Dermis lymphatic vessel endothelial cell (primary cell): Measurements from ENCODE around the gene CDKAL1. TPM values are rescaled to one million over a fixed set of nuclear protein-coding genes. Genes with fewer than 3 reads are reported as not detected.

ENCODE experiments used
- total RNA-seq: library from RNA; depleted of rRNA; stranded (reverse); fragments of >200 nt; gene quantifications from 2 replicates; pipeline ENCODE4 v1.2.1, GENCODE V29; 2014

CDKAL1 gene
- total RNA-seq = 17.6 and 22.2 TPM in 2 replicates

GRCh38 chr6:20534295-20535262 is at the start of gene CDKAL1:
CDKAL1 (plus strand) TSS chr6:20534457; CDS start chr6:20546351, 11,894 bp downstream.

Other genes with a start within 250 kb of the CDKAL1 start
- 4.2 and 5.0 TPM in 2 replicates for gene E2F3, start 132.6 kb upstream of the CDKAL1 start, total RNA-seq